ENCODE measurements around the gene TTC13.

DNA sequence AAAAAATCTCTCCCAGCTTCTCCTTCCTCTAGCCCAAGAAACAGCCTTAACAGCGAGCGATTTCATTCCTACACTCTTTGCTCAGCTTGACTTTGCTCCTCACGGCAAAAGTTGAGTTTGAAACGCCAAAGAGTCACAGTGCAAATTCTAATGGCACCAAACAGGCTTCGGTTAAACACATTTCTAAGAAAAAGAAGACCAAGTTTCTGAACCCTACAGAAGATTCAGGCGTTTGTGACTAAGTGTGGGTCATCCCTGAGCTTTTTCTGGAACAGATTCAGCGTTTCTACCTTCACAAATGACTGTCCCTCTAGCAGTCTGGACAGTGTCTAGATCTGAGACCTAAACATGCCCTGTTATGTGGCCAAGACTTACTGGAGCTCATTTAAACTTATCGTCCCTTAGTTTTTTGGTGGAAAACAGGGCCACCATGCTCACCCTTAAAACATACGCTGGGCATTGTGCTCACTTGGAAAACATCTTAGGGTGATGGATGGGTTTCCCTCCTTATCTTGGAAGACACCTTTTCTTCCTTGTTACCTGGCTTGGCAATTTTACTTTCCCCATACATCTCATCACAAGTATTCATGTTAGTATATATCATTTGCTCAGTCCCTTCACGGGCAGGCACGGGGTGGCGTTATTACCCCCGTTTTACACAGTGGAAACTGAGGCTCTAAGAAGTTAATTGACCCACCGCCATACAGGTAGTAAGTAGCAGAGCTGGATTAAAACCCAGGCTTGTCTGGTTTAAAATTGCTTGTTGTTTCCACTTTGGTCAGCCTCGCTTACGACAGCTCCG is 111.4 kb downstream of the TTC13 start:
- TF ChIP-seq, protein P1, sequence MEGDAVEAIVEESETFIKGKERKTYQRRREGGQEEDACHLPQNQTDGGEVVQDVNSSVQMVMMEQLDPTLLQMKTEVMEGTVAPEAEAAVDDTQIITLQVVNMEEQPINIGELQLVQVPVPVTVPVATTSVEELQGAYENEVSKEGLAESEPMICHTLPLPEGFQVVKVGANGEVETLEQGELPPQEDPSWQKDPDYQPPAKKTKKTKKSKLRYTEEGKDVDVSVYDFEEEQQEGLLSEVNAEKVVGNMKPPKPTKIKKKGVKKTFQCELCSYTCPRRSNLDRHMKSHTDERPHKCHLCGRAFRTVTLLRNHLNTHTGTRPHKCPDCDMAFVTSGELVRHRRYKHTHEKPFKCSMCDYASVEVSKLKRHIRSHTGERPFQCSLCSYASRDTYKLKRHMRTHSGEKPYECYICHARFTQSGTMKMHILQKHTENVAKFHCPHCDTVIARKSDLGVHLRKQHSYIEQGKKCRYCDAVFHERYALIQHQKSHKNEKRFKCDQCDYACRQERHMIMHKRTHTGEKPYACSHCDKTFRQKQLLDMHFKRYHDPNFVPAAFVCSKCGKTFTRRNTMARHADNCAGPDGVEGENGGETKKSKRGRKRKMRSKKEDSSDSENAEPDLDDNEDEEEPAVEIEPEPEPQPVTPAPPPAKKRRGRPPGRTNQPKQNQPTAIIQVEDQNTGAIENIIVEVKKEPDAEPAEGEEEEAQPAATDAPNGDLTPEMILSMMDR (IDR thresholded peaks at IDR 0.05 in 4 of 5, conservative IDR thresholded peaks at IDR 0.05 in 1 of 5) = no peak
- peak in 1 of 2 donors; percentile 15 for TF ChIP-seq POLR2A (IDR thresholded peaks at IDR 0.05)
